GM23248 (cell line): ENCODE results near the gene NAV3.

Experiments used
- EZH2 ChIP-seq: fragments of 200-600 bp; sonication (generic); IDR thresholded peaks from 2 replicates; pipeline ENCODE4 v1.6.1; 2018; ENCODE audit warnings: antibody characterized with exemption, mild to moderate bottlenecking; ENCODE audit not compliant: insufficient read depth, poor library complexity, severe bottlenecking
- EZH2phosphoT487 ChIP-seq: fragments of 200-600 bp; sonication (generic); IDR thresholded peaks from 2 replicates; pipeline ENCODE4 v1.6.1; 2018; ENCODE audit warnings: antibody characterized with exemption, moderate library complexity, mild to moderate bottlenecking, low read depth; ENCODE audit not compliant: insufficient read depth

GRCh38 chr12:77795699-77796098 is 35.0 kb upstream of the NAV3 start:
- TF ChIP-seq EZH2 (no peak), EZH2phosphoT487 (no peak)
